HG02763 (cell line): Measurements from ENCODE around the gene PAXX.
"Not testable (repeated sequence)": the region's sequence is repeated elsewhere in the genome, so short reads cannot be mapped to it uniquely, and the experiment has no call there.

Experiments used
- ATAC-seq: cut with Tn5 transposase; IDR thresholded peaks from one replicate; pipeline ENCODE4 v1.9.1; 2021; ENCODE audit warnings: mild to moderate bottlenecking, moderate library complexity; ENCODE audit not compliant: unreplicated experiment

Gene PAXX

DNA sequence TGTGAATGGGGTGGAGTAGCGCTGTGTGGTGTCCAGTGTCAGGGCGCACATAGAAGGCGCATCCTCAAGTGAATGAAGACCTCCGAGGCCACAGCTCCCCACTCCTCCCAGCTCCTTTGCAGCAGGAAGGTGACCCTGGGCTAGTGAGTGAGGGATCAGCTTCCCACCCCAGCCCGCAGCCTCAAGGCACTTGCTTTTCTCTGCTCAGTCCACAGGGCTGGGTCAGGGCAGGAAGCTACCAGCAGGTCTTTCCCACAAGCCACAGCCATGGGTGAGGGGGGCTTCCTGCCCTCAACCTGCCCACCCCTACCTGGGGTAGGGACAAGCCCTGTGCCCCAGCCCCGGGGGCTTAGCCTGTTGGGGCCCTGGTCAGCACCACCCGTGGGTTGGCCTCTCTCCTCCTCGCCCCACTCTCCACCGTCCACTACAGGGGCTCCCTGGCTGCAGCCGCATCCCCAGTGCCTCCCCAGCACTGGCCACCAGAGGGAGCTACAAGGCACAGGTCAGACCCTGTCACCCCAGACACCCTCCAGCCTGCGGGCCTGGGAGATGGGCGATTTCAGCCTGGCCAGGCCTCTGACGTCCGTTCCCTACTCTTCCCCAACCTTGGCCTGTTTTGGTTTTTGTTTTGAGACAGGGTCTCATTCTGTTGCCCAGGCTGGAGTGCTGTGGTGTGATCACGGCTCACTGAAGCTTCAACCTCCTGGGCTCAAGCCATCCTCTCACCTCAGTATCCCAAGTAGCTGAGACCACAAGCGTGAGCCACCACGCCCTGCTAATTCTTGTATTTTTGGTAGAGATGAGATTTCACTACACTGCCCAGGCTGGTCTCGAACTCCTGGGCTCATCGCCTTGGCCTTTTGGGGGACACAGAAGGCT, 37.1 kb downstream of the PAXX start:
- no peak for ATAC-seq

GRCh38 chr9:137030006-137030405, 37.8 kb downstream of the PAXX start:
- ATAC-seq = no peak

GRCh38 chr9:137030538-137031527, 38.6 kb downstream of the PAXX start:
- ATAC-seq = no peak

DNA sequence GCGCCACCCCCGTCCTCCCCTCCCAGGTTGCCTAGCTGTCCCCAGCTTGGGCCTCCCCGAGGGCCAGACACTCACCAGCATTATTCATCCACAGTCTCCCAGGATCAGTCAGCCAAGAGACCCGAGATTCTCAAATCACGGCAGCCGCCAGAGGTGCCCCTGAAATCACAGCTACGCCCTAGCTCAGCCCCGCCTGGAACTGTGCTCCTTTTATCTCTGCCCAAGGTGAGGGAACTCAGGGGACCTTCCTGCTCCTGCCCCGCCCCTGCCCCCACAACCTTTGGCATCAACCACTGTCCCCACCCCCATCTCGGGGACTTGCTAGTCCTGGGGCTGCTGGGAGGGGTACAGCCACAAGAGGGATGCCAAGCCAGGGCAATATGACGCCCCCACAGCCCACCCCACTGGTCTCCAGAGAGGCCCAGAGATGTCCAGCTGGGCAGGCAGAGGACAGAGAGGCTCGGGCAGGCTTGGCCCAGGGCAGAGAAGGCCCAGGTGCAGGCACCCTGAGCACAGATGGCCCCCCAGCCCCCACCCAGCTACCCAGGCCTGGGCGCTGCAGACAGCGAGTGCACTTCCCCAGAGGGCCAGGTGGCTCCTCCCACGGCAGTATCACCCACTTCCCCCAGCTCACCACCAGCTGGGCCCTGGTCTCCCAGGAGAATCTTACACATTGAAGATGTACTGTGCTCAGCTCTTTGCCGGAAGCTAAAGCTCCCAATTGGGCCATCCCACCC, 39.9 kb downstream of the PAXX start, which contains the start of gene FUT7:
TSS of gene FUT7 (minus strand) at position 185 of the 737 bp plus-strand sequence. CDS start at position 88, 97 bp downstream.
- ATAC-seq = no peak

DNA sequence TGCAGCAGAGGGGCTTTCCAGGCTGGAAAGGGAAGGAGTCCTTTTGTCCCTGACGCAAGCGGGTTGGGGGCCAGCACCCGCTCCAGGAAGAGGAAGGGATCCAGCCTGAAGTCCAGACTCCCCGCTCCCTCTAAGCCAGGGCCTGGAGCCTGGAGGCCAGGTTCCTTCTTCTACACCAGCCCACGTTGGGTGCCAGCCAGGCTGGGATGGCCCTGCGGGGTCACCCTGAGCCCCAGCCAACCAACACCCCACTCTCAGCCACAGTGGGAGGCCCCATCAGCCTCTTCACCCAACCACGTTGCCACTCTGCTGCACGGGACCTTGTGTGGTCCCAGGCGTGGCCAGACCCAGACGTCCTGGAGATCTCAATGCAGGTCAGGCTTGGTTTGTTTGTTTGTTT, 40.6 kb downstream of the PAXX start:
- no peak for ATAC-seq

GRCh38 chr9:137033481-137033880, 41.3 kb downstream of the PAXX start:
- not testable (repeated sequence) for ATAC-seq

GRCh38 chr9:137034039-137034708, 42.0 kb downstream of the PAXX start:
- ATAC-seq = no peak

GRCh38 chr9:137034709-137035506, 42.7 kb downstream of the PAXX start:
- ATAC-seq = no peak

DNA sequence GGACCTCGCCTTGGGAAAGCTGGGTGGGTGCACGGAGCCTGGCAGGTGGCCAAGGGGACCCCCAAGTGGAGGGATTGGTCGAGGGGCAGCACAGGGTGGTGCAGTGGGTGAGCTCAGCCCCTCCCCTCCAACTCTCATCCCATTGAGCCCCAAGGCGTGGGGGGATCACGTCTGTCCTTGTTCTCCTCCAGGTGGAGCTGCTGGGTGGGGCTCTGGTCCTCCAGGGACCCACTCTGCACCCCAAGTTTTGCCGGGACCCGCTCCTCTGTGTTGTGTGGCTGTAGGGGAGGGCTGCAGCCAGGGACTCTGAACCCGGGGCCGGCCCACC, 43.2 kb downstream of the PAXX start:
- ATAC-seq = no peak

GRCh38 chr9:137035937-137036336, 43.7 kb downstream of the PAXX start:
- ATAC-seq = no peak

- no peak for ATAC-seq
Observed at GRCh38 chr9:137037035-137037434, 44.8 kb downstream of the PAXX start.

- ATAC-seq = no peak
Observed at GRCh38 chr9:137037483-137037882, 45.3 kb downstream of the PAXX start.

- ATAC-seq = no peak
Observed at GRCh38 chr9:137038916-137039315, 46.7 kb downstream of the PAXX start.

GRCh38 chr9:137039611-137040366, 47.6 kb downstream of the PAXX start:
- no peak for ATAC-seq

- no peak for ATAC-seq
Observed at GRCh38 chr9:137040568-137040967, 48.3 kb downstream of the PAXX start.

DNA sequence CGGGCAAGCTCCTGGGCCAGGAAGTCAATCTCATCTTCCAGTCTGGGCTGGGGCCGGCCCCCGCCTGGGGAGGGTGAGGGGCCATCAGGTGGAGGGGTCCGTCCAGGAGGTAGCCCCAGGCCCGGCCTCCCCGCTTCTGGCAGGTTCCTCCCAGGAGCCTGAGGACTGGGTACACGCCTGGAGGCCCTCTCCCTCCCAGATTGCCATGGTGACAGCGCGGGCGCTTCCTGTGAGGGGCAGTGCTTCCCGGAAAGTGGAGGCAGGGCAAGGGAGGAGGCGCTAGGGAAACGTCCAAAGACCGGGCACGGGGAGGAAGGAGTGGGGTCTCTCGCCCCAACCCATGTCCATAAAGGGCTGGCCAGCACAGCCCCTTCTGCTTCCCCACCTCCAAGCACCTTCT, 48.9 kb downstream of the PAXX start:
- no peak for ATAC-seq

- ATAC-seq = no peak
Observed at GRCh38 chr9:137042751-137043727, 50.8 kb downstream of the PAXX start.
